Measurements from ENCODE around the gene GUCD1.

GRCh38 chr22:24498824-24499223, 56.1 kb downstream of the GUCD1 start:
- no peak for TF ChIP-seq CTCF (IDR thresholded peaks at IDR 0.05; ENCODE audit: low read depth, low read length)
- TF ChIP-seq POLR2A (IDR thresholded peaks at IDR 0.05; ENCODE audit: extremely low read depth, insufficient read length) = no peak

Measured in NB4 (cell line).